ENCODE results near the gene PTPA.

DNA sequence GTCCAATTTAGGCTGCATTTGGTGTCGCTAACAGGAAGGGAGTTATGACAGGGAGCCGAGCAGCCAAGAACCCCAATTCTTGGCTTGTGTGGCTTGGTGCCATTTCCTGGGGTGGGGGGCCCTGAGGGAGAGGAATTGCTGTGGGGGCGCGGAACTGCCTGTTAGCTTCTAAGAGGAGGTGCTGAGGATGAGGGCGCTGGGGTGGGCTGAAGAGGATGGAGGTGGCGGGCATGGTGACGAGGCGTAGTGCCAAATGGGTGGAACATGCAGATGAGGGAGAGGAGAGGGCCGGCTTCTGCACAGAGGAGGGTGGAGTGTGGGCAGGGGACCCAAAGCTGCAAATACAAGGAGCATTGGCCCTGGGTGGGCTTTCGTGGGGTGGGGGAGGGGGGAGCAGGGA lies 38.9 kb downstream of the PTPA start:
- no peak for TF ChIP-seq POLR2AphosphoS5 (IDR thresholded peaks at IDR 0.05; ENCODE audit: low read depth, low read length)
- no peak for TF ChIP-seq SIN3A (IDR thresholded peaks at IDR 0.05; ENCODE audit: borderline replicate concordance, insufficient read depth, low read length)
- no peak for TF ChIP-seq REST (IDR thresholded peaks at IDR 0.05; ENCODE audit: insufficient read depth in 1 of 2, low read depth in 2 of 2, low read length in 2 of 2)
- TF ChIP-seq TAF1 (IDR thresholded peaks at IDR 0.05; ENCODE audit: borderline replicate concordance, insufficient read depth, low read length), result no peak
- TF ChIP-seq FOXP2 (optimal IDR thresholded peaks at IDR 0.05; ENCODE audit: borderline replicate concordance, extremely low read depth, extremely low read length, insufficient read depth), result no peak
